GM12801 (cell line): Measurements from ENCODE around the gene SPRR2G.

Experiments used
- TF ChIP-seq, protein P1 (sequence below): IDR thresholded peaks from one replicate; pipeline ENCODE4 v1.5.1; 2011; ENCODE audit warnings: control low read depth; ENCODE audit not compliant: insufficient read length; ENCODE audit errors: extremely low read depth

SPRR2G gene

GRCh38 chr1:153127296-153127695 is 23.4 kb downstream of the SPRR2G start:
- TF ChIP-seq, protein P1, sequence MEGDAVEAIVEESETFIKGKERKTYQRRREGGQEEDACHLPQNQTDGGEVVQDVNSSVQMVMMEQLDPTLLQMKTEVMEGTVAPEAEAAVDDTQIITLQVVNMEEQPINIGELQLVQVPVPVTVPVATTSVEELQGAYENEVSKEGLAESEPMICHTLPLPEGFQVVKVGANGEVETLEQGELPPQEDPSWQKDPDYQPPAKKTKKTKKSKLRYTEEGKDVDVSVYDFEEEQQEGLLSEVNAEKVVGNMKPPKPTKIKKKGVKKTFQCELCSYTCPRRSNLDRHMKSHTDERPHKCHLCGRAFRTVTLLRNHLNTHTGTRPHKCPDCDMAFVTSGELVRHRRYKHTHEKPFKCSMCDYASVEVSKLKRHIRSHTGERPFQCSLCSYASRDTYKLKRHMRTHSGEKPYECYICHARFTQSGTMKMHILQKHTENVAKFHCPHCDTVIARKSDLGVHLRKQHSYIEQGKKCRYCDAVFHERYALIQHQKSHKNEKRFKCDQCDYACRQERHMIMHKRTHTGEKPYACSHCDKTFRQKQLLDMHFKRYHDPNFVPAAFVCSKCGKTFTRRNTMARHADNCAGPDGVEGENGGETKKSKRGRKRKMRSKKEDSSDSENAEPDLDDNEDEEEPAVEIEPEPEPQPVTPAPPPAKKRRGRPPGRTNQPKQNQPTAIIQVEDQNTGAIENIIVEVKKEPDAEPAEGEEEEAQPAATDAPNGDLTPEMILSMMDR, result no peak

- TF ChIP-seq, protein P1, result no peak
Measured at GRCh38 chr1:153125536-153125935, 25.2 kb downstream of the SPRR2G start.

GRCh38 chr1:153122831-153123421 is 27.8 kb downstream of the SPRR2G start:
- TF ChIP-seq, protein P1, result no peak

- TF ChIP-seq, protein P1, result no peak
Measured at GRCh38 chr1:153120945-153121344, 29.7 kb downstream of the SPRR2G start.

DNA sequence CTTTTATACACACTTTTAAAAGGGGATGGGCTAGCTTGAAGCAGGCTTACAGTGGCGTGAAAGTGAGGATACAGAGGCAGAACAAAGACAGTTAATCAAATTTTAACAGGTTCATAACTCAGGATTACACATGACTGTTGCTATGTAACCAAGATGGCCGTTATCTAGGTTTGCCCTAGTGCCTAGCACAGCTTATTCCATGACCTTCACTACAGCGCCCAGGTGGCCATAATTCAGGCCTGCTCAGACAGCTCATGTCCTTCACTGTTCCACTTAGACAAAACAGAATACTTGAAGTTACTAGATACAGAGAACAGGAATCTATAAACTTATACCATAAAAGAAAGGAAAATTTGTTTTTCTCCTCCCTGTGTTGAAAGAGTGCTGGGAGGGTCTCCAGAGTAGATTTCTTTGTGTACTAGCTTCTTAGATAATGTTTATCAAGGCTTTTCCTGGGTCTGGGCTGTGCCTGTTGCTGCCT is 31.2 kb downstream of the SPRR2G start:
- TF ChIP-seq, protein P1, result no peak

- TF ChIP-seq, protein P1, result no peak
Measured at GRCh38 chr1:153113416-153113815, 37.3 kb downstream of the SPRR2G start, which contains the start of gene SPRR2F. Gene SPRR2F, minus strand, starts transcription at chr1:153113516. Its CDS starts 783 bp downstream, at chr1:153112733.

DNA sequence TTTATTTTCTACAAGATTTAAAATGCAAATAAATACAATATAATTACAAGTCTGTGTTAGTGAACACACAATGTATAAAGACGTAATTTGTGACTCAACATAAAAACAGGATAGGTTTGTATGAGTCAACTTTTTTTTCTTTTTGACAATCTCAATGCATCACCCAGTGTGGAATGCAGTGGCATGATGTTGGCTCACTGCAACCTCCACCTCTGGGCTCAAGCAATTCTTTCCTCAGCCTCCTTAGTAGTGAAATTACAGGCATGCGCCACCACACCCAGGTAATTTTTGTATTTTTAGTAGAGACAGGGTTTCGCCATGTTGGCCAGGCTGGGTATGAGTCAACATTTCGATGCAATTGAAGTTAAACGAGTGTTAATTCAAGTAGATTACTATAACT is 50.4 kb downstream of the SPRR2G start:
- TF ChIP-seq, protein P1, result no peak
